Vagina (tissue), 2 donors: Measurements from ENCODE around the gene TRIM46. TPM values are rescaled to one million over a fixed set of nuclear protein-coding genes. Genes with fewer than 3 reads are reported as not detected.
A peak's percentile ranks its signal among the peaks of the same experiment; 100 is the strongest.
"Not testable (repeated sequence)": the region's sequence is repeated elsewhere in the genome, so short reads cannot be mapped to it uniquely, and the experiment has no call there.

ENCODE experiments used
- DNase-seq, 2 donors: peaks; one replicate each; pipeline ENCODE4 v3.0.0-alpha.2; 2017; ENCODE audit errors: extremely low spot score in 2 of 2
- H3K27ac ChIP-seq: fragments of 200-600 bp; sonication (generic); one replicate; pipeline ENCODE4 v1.5.1; 2019
- H3K27me3 ChIP-seq: fragments of 200-600 bp; sonication (generic); one replicate; pipeline ENCODE4 v1.5.1; 2019
- H3K36me3 ChIP-seq, 2 donors: fragments of 200-600 bp; sonication (generic); one replicate each; pipeline ENCODE4 v1.5.1; 2017 to 2019
- H3K4me1 ChIP-seq: fragments of 200-600 bp; sonication (generic); one replicate; pipeline ENCODE4 v1.5.1; 2019
- H3K4me3 ChIP-seq, 2 donors: fragments of 200-600 bp; sonication (generic); 1 replicate in 1 of 2; 2 replicates in 1 of 2; pipeline ENCODE4 v1.5.1; 2016 to 2019
- H3K9me3 ChIP-seq: fragments of 200-600 bp; sonication (generic); one replicate; pipeline ENCODE4 v1.5.1; 2019
- CTCF ChIP-seq, 3 experiments: fragments of 450-650 bp in 2 of 3; fragments of 200-600 bp in 1 of 3; sonication (generic) in 1 of 3; IDR thresholded peaks; one replicate each; pipeline ENCODE4 v1.5.1; 2017 to 2019; ENCODE audit warnings: antibody characterized with exemption in 3 of 3, mild to moderate bottlenecking in 2 of 3, moderate library complexity in 2 of 3
- POLR2A ChIP-seq, 2 donors: fragments of 450-650 bp; IDR thresholded peaks; one replicate each; pipeline ENCODE4 v1.6.1; 2017; ENCODE audit warnings: antibody characterized with exemption in 2 of 2, mild to moderate bottlenecking in 2 of 2, moderate library complexity in 2 of 2
- POLR2AphosphoS5 ChIP-seq, 2 donors: sonication (generic); formaldehyde crosslinking; IDR thresholded peaks; one replicate each; pipeline ENCODE4 v1.9.0; 2017; ENCODE audit warnings: antibody characterized with exemption in 2 of 2, mild to moderate bottlenecking in 2 of 2, low read depth in 1 of 2; ENCODE audit not compliant: insufficient read depth in 1 of 2
- intact Hi-C: fragments of 100-400 bp; cut with DNase I; formaldehyde crosslinking; loops from one replicate; pipeline ENCODE4 v1.15.1; 2023
- microRNA counts, 2 donors: library from miRNA; unstranded; fragments of <30 nt; microRNA quantifications; one replicate each; lab custom pipeline; 2016 to 2017
- small RNA-seq: library from RNA; depleted of rRNA; stranded (forward); fragments of <200 nt; gene quantifications from one replicate; pipeline ENCODE3, GENCODE V24; 2016
- total RNA-seq: library from RNA; depleted of rRNA; stranded (reverse); fragments of >200 nt; gene quantifications from one replicate; pipeline ENCODE4 v1.2.3, GENCODE V29; 2016

TRIM46 gene
- total RNA-seq, 1 donor from 2014 or later: 2.7 TPM

DNA sequence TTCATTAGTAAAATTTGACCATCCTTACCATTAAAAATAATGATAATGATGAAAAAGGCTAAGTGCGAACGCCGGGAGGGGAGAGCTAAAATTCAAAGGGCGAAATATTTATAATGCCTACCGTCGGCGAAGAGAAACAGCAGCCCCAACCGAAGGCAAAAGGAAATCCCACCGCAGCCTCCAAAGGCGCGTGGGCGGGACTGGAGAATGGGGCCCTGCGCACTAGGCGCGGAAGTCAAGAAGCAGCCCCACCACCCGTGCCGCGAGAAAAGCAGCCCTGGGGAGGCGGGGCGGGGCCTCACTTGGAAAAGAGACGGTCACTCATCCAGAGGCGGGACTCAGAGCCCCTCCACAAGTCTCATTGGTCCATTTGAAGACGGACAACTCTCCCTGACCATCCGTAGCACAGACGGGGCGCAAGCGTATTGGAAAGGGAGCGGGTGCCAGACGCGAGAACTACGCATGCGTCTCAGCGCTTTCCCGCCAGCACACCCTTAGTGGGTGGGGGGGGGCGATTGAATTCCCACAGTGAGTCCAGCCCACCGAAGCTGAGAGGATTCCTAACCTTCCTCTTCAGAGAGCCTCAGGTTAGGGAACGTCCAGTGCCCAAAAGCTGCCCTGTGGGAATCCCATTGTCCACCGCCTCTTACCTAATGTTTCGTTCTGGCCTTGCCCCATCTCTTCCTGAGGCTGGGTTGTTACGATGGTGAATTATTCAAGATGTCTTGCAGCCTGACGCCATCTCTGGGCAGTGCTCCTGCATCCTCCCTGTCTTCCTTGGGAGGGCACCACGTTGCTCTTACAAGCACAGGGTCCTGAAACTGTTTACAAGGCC, 53.8 kb downstream of the TRIM46 start:
- Histone ChIP-seq H3K27me3 (no peaks in the 10 kb centered on the region), H3K4me1 (peaks cover 33% of the 10 kb centered on the region), H3K36me3 (no peaks in the 10 kb centered on the region), H3K9me3 (no peaks in the 10 kb centered on the region), H3K4me3 (peak overlapping the region; percentile 57 to 66), H3K27ac (peak overlapping the region; percentile 79)
- peak; percentile 99 for DNase-seq
- TF ChIP-seq POLR2A (IDR thresholded peaks at IDR 0.05): peak in 1 of 2 donors; percentile 61
- peak; percentile 94 to 95 for TF ChIP-seq POLR2AphosphoS5 (IDR thresholded peaks at IDR 0.05; ENCODE audit: insufficient read depth in 1 of 2, low read depth in 1 of 2)
- TF ChIP-seq CTCF (IDR thresholded peaks at IDR 0.05): peak in 1 of 3 experiments; percentile 3
- intact Hi-C loops: loop anchor here (1.0 to 5.0 kb wide), 2 partner anchors 33 to 50 kb away; no protein-coding TSS in a partner anchor

GRCh38 chr1:155228096-155228427, 54.4 kb downstream of the TRIM46 start:
- no peak for TF ChIP-seq CTCF (IDR thresholded peaks at IDR 0.05)
- TF ChIP-seq POLR2AphosphoS5 (IDR thresholded peaks at IDR 0.05; ENCODE audit: insufficient read depth in 1 of 2, low read depth in 1 of 2): no peak
- TF ChIP-seq POLR2A (IDR thresholded peaks at IDR 0.05): no peak
- Histone ChIP-seq H3K36me3 (no peaks in the 10 kb centered on the region), H3K27ac (peak overlapping the region; percentile 79), H3K9me3 (no peaks in the 10 kb centered on the region), H3K4me3 (peak overlapping the region; percentile 57 to 66), H3K4me1 (peaks cover 35% of the 10 kb centered on the region), H3K27me3 (no peaks in the 10 kb centered on the region)
- intact Hi-C loops: loop anchor here (5.0 kb wide), 1 partner anchor 51 kb away; no protein-coding TSS in a partner anchor
- DNase-seq: no peak

DNA sequence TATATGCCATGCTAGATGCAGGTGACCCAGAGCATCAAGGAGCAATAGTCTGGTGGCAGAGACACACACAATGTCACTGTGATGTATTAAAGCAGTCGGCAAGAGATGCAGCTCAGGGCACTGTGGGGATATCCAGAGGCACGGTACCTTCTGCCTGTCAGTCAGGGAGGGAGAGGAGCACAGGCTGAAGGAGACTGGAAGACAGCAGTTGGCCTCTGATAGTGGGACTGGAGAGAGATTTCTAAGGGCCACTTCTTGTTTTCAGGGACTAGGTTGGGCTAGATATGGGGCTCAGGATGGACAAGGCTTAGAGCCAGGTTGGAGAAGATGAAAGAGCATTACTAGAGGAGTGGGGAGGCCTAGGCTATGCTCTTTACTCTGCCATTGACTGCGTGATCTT, 57.7 kb downstream of the TRIM46 start:
- H3K4me1 ChIP-seq: peaks cover 19% of the 10 kb centered on the region
- intact Hi-C loops, H3K27me3 ChIP-seq, H3K36me3 ChIP-seq, H3K4me3 ChIP-seq, H3K27ac ChIP-seq, H3K9me3 ChIP-seq, DNase-seq: not testable (repeated sequence)

GRCh38 chr1:155232001-155232978, 58.6 kb downstream of the TRIM46 start:
- H3K4me3 ChIP-seq, H3K27me3 ChIP-seq, H3K9me3 ChIP-seq, intact Hi-C loops, DNase-seq: not testable (repeated sequence)
- H3K4me1 ChIP-seq: peaks cover 11% of the 10 kb centered on the region
- H3K27ac ChIP-seq: peak overlapping the region; percentile 10
- peaks cover 0 to 14% of the 10 kb centered on the region in 2 donors for H3K36me3 ChIP-seq

DNA sequence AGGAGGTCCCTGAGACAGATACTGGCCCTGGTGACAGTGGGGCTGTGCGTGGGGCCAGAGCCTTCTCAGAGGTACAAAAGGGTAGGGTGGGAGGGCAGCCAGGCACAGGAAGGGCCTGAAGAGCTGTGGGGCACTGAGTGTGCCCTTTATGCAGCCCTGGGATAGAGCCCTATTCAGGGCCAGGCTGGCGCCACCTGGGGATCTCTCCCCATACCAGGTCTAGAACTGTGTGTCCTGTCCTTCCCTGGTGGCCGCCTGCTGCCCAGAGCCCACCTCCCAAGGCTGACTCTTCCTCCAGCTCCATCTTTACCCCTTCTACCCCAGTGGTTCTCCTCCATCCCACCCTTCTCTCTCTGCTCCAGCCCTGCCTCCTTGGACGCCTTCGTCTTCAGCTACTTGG, 59.9 kb downstream of the TRIM46 start:
- intact Hi-C loops, H3K27ac ChIP-seq: not testable (repeated sequence)
- peaks cover 11% of the 10 kb centered on the region for H3K4me1 ChIP-seq

More for the DNA sequence above, 59.9 kb downstream of the TRIM46 start:
- not testable (repeated sequence) for DNase-seq, H3K9me3 ChIP-seq, H3K27me3 ChIP-seq, H3K4me3 ChIP-seq
- H3K36me3 ChIP-seq: peaks cover 0 to 17% of the 10 kb centered on the region in 2 donors

MicroRNA genes within 50 kb of the gene (microRNA counts, 767-probe panel; counts per million panel counts)
- microRNA hsa-miR-92b-3p (lab: Ali Mortazavi, UCI): 238 to 261 counts per million in 2 donors

Small RNA genes within 50 kb of the gene (small RNA-seq; reads per million reads assigned to genes)
- not detected for gene HMGN2P18

Other genes starting within 250 kb of the TRIM46 start
- gene PMVK, start 237.1 kb upstream of the TRIM46 start, total RNA-seq: 20.6 TPM
- gene PBXIP1, start 217.8 kb upstream of the TRIM46 start, total RNA-seq: 56.5 TPM
- gene PYGO2, start 212.1 kb upstream of the TRIM46 start, total RNA-seq: 19.2 TPM
- 110 TPM for gene SHC1, start 203.1 kb upstream of the TRIM46 start, total RNA-seq
- 30.4 TPM for gene CKS1B, start 199.2 kb upstream of the TRIM46 start, total RNA-seq
- gene FLAD1, start 190.5 kb upstream of the TRIM46 start, total RNA-seq: 20.6 TPM
- gene LENEP, start 180.3 kb upstream of the TRIM46 start, total RNA-seq: not detected
- 77.6 TPM for gene ZBTB7B, start 171.0 kb upstream of the TRIM46 start, total RNA-seq
- gene DCST2, start 140.1 kb upstream of the TRIM46 start, total RNA-seq: 7.9 TPM
- not detected for gene DCST1, start 140.0 kb upstream of the TRIM46 start, total RNA-seq
- 193 TPM for gene ADAM15, start 122.5 kb upstream of the TRIM46 start, total RNA-seq
- 13.8 TPM for gene EFNA4, start 110.1 kb upstream of the TRIM46 start, total RNA-seq
- 22.3 TPM for gene EFNA3, start 95.0 kb upstream of the TRIM46 start, total RNA-seq
- 57.9 TPM for gene EFNA1, start 46.0 kb upstream of the TRIM46 start, total RNA-seq
- 11.8 TPM for gene SLC50A1, start 38.0 kb upstream of the TRIM46 start, total RNA-seq
- 114 TPM for gene DPM3, start 33.3 kb upstream of the TRIM46 start, total RNA-seq
- 117 TPM for gene KRTCAP2, start 545 bp upstream of the TRIM46 start, total RNA-seq
- 27.3 TPM for gene THBS3, start 34.0 kb downstream of the TRIM46 start, total RNA-seq
- gene MTX1, start 34.8 kb downstream of the TRIM46 start, total RNA-seq: 29.5 TPM
- gene ENTREP3, start 81.6 kb downstream of the TRIM46 start, total RNA-seq: 21.1 TPM
- 44.7 TPM for gene SCAMP3, start 88.5 kb downstream of the TRIM46 start, total RNA-seq
- 48.1 TPM for gene CLK2, start 99.7 kb downstream of the TRIM46 start, total RNA-seq
- 4.2 TPM for gene HCN3, start 103.6 kb downstream of the TRIM46 start, total RNA-seq
- not detected for gene PKLR, start 127.6 kb downstream of the TRIM46 start, total RNA-seq
- gene FDPS, start 135.0 kb downstream of the TRIM46 start, total RNA-seq: 71.0 TPM
- 24.3 TPM for gene RUSC1, start 147.0 kb downstream of the TRIM46 start, total RNA-seq